HEK293 (cell line): ENCODE measurements around the gene B4GALNT4.

Source experiments
- HOXD13 ChIP-seq: sonication (generic); formaldehyde crosslinking; IDR thresholded peaks from 2 replicates; pipeline ENCODE4 v1.8.0; 2022; ENCODE audit warnings: missing genetic modification reagents, borderline replicate concordance
- TF ChIP-seq, protein P1 (sequence below): fragments of 450-650 bp; formaldehyde crosslinking; IDR thresholded peaks from 2 replicates; pipeline ENCODE4 v1.5.1; 2016; ENCODE audit warnings: missing biosample characterization, missing genetic modification characterization

DNA sequence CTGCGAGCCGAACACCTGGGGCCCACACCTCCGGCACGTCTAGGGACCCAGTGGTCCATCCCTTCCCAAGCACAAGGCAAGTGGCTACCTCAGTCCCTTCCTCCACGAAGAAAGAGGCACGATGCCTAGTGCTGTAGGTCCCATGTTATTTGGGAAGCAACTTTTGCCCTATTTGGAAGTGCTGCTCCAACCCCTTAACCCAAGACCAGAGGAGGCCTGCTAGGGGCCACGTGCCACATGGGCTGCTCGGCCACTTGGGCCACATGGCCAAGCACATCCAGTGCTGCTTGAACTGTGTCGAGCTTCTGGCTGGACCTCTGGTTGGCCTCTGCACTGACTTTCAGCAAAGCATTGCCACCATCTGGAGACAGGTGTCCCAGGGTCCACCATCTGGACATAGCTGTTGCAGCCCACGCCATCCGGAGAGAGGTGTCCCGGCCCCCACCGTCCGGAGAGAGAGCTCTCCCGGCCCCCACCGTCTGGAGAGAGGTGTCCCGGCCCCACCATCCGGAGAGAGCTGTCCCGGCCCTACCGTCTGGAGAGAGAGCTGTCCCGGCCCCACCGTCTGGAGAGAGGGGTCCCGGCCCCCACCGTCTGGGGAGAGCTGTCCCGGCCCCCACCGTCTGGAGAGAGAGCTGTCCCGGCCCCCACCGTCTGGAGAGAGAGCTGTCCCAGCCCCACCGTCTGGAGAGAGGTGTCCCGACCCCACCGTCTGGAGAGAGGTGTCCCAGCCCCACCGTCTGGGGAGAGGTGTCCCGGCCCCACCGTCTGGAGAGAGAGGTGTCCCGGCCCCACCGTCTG, 6.5 kb upstream of the B4GALNT4 start:
- TF ChIP-seq, protein P1, sequence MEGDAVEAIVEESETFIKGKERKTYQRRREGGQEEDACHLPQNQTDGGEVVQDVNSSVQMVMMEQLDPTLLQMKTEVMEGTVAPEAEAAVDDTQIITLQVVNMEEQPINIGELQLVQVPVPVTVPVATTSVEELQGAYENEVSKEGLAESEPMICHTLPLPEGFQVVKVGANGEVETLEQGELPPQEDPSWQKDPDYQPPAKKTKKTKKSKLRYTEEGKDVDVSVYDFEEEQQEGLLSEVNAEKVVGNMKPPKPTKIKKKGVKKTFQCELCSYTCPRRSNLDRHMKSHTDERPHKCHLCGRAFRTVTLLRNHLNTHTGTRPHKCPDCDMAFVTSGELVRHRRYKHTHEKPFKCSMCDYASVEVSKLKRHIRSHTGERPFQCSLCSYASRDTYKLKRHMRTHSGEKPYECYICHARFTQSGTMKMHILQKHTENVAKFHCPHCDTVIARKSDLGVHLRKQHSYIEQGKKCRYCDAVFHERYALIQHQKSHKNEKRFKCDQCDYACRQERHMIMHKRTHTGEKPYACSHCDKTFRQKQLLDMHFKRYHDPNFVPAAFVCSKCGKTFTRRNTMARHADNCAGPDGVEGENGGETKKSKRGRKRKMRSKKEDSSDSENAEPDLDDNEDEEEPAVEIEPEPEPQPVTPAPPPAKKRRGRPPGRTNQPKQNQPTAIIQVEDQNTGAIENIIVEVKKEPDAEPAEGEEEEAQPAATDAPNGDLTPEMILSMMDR (tag by site-specific recombination): no peak
- TF ChIP-seq HOXD13 (CRISPR knock-in tag): no peak
